K562 (cell line): ENCODE data around the gene SGSM2. TPM values are rescaled to one million over a fixed set of nuclear protein-coding genes. Genes with fewer than 3 reads are reported as not detected.

Source experiments
- BRF1 ChIP-seq: IDR thresholded peaks from 3 replicates; pipeline ENCODE4 v1.6.1; 2011; ENCODE audit warnings: borderline replicate concordance, mild to moderate bottlenecking; ENCODE audit not compliant: insufficient read length; ENCODE audit errors: extremely low read depth
- CC2D1A ChIP-seq: fragments of 450-650 bp; IDR thresholded peaks from 2 replicates; pipeline ENCODE4 v1.6.1; 2017; ENCODE audit warnings: mild to moderate bottlenecking
- FOXJ2 ChIP-seq: fragments of 200-800 bp; sonication (Bioruptor generic); IDR thresholded peaks from 2 replicates; pipeline ENCODE4 v1.6.1; 2016; ENCODE audit warnings: missing genetic modification characterization, missing compliant biosample characterization
- IRF2 ChIP-seq: sonication (generic); formaldehyde crosslinking; IDR thresholded peaks from 2 replicates; pipeline ENCODE4 v1.8.1; 2022; ENCODE audit warnings: mild to moderate bottlenecking, missing genetic modification reagents
- KAT8 ChIP-seq: fragments of 450-650 bp; IDR thresholded peaks from 2 replicates; pipeline ENCODE4 v1.6.1; 2016; ENCODE audit warnings: low read depth, mild to moderate bottlenecking
- RBM15 ChIP-seq: fragments of 200-400 bp; formaldehyde crosslinking; IDR thresholded peaks from 2 replicates; pipeline ENCODE4 v1.6.1; 2018; ENCODE audit warnings: mild to moderate bottlenecking, low read length, moderate library complexity; ENCODE audit not compliant: insufficient read depth
- RBM22 ChIP-seq: fragments of 200-400 bp; formaldehyde crosslinking; IDR thresholded peaks from 2 replicates; pipeline ENCODE4 v1.6.1; 2018; ENCODE audit warnings: low read length, low read depth; ENCODE audit not compliant: poor library complexity, severe bottlenecking
- ZNF23 ChIP-seq: fragments of 250-450 bp; sonication (Bioruptor Pico); IDR thresholded peaks from 2 replicates; pipeline ENCODE4 v1.4.0; 2020; ENCODE audit warnings: mild to moderate bottlenecking
- polyA plus RNA-seq, 8 experiments: library from polyadenylated mRNA; depleted of rRNA in 4 of 8; stranded (reverse) in 5 of 8; unstranded in 3 of 8; fragments of >200 nt; fragmentation: Nextera tagmentation in 2 of 8; fragmentation: Illumina TruSeq in 1 of 8; extraction: Ambion mirVana in 2 of 8; extraction: Trizol in 1 of 8; gene quantifications; 2 replicates each; pipeline versions ENCODE4 v1.2.1 to v1.2.3, GENCODE V29; 2011 to 2014; ENCODE audit warnings: inconsistent platforms in 1 of 8, missing spikeins in 1 of 8
- total RNA-seq, 7 experiments: library from RNA; depleted of rRNA in 6 of 7; stranded (reverse); fragments of >200 nt in 6 of 7; fragmentation: Illumina TruSeq in 2 of 7; extraction: Trizol in 2 of 7; gene quantifications; 2 replicates each; pipeline versions ENCODE4 v1.2.1 to v1.2.3, GENCODE V29; 2011 to 2021; ENCODE audit warnings: low replicate concordance in 1 of 7
- TF ChIP-seq, protein P1 (sequence below): fragments of 450-650 bp; IDR thresholded peaks from 2 replicates; pipeline ENCODE4 v1.6.1; 2016; ENCODE audit warnings: mild to moderate bottlenecking, moderate library complexity

SGSM2 gene
- total and polyA plus RNA-seq, 9 of the 15 experiments (the other 6 are each of a cell fraction or from before 2014, with no cell fraction given) = 0.20 to 26.3 (median 14.8) TPM

DNA sequence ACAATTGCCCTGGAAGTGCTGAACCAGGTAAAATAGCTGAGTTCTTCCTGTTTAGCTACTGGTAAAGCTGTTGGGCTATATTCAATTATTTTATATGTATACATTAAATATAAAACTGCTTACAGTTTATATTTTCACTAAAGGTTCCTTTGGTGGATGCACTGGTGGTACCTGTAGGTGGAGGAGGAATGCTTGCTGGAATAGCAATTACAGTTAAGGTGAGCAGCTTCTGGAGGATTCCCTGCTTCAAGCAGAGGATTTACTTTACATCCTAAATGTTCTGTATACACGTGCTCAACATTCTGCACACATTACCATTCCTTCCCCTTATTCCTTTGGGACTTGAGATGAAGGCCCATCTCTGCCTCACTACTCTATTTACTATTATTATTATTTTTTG lies 15.9 kb upstream of the SGSM2 start (continued):
- TF ChIP-seq, protein P1, sequence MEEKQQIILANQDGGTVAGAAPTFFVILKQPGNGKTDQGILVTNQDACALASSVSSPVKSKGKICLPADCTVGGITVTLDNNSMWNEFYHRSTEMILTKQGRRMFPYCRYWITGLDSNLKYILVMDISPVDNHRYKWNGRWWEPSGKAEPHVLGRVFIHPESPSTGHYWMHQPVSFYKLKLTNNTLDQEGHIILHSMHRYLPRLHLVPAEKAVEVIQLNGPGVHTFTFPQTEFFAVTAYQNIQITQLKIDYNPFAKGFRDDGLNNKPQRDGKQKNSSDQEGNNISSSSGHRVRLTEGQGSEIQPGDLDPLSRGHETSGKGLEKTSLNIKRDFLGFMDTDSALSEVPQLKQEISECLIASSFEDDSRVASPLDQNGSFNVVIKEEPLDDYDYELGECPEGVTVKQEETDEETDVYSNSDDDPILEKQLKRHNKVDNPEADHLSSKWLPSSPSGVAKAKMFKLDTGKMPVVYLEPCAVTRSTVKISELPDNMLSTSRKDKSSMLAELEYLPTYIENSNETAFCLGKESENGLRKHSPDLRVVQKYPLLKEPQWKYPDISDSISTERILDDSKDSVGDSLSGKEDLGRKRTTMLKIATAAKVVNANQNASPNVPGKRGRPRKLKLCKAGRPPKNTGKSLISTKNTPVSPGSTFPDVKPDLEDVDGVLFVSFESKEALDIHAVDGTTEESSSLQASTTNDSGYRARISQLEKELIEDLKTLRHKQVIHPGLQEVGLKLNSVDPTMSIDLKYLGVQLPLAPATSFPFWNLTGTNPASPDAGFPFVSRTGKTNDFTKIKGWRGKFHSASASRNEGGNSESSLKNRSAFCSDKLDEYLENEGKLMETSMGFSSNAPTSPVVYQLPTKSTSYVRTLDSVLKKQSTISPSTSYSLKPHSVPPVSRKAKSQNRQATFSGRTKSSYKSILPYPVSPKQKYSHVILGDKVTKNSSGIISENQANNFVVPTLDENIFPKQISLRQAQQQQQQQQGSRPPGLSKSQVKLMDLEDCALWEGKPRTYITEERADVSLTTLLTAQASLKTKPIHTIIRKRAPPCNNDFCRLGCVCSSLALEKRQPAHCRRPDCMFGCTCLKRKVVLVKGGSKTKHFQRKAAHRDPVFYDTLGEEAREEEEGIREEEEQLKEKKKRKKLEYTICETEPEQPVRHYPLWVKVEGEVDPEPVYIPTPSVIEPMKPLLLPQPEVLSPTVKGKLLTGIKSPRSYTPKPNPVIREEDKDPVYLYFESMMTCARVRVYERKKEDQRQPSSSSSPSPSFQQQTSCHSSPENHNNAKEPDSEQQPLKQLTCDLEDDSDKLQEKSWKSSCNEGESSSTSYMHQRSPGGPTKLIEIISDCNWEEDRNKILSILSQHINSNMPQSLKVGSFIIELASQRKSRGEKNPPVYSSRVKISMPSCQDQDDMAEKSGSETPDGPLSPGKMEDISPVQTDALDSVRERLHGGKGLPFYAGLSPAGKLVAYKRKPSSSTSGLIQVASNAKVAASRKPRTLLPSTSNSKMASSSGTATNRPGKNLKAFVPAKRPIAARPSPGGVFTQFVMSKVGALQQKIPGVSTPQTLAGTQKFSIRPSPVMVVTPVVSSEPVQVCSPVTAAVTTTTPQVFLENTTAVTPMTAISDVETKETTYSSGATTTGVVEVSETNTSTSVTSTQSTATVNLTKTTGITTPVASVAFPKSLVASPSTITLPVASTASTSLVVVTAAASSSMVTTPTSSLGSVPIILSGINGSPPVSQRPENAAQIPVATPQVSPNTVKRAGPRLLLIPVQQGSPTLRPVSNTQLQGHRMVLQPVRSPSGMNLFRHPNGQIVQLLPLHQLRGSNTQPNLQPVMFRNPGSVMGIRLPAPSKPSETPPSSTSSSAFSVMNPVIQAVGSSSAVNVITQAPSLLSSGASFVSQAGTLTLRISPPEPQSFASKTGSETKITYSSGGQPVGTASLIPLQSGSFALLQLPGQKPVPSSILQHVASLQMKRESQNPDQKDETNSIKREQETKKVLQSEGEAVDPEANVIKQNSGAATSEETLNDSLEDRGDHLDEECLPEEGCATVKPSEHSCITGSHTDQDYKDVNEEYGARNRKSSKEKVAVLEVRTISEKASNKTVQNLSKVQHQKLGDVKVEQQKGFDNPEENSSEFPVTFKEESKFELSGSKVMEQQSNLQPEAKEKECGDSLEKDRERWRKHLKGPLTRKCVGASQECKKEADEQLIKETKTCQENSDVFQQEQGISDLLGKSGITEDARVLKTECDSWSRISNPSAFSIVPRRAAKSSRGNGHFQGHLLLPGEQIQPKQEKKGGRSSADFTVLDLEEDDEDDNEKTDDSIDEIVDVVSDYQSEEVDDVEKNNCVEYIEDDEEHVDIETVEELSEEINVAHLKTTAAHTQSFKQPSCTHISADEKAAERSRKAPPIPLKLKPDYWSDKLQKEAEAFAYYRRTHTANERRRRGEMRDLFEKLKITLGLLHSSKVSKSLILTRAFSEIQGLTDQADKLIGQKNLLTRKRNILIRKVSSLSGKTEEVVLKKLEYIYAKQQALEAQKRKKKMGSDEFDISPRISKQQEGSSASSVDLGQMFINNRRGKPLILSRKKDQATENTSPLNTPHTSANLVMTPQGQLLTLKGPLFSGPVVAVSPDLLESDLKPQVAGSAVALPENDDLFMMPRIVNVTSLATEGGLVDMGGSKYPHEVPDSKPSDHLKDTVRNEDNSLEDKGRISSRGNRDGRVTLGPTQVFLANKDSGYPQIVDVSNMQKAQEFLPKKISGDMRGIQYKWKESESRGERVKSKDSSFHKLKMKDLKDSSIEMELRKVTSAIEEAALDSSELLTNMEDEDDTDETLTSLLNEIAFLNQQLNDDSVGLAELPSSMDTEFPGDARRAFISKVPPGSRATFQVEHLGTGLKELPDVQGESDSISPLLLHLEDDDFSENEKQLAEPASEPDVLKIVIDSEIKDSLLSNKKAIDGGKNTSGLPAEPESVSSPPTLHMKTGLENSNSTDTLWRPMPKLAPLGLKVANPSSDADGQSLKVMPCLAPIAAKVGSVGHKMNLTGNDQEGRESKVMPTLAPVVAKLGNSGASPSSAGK = no peak
- TF ChIP-seq KAT8 = no peak
- TF ChIP-seq IRF2 (CRISPR knock-in tag) = no peak
- TF ChIP-seq RBM22 = no peak
- TF ChIP-seq RBM15 = no peak
- TF ChIP-seq CC2D1A = no peak
- TF ChIP-seq FOXJ2 = no peak
- TF ChIP-seq ZNF23 (CRISPR knock-in tag) = no peak
- no peak for TF ChIP-seq BRF1
